NCI-H226 (cell line): Measurements from ENCODE around the gene STIMATE.

Experiments
- DNase-seq: peaks from one replicate; pipeline ENCODE4 v3.0.0-alpha.2; 2015

The STIMATE gene

GRCh38 chr3:52892625-52893311, 4.6 kb downstream of the STIMATE start:
- no peak for DNase-seq

- no peak for DNase-seq
Measured at GRCh38 chr3:52892290-52892624, 5.1 kb downstream of the STIMATE start.

GRCh38 chr3:52891615-52892081, 5.7 kb downstream of the STIMATE start:
- no peak for DNase-seq

- DNase-seq: no peak
Measured at GRCh38 chr3:52891164-52891563, 6.2 kb downstream of the STIMATE start.

- no peak for DNase-seq
Measured at GRCh38 chr3:52890735-52891134, 6.6 kb downstream of the STIMATE start.

- no peak for DNase-seq
Measured at GRCh38 chr3:52889901-52890300, 7.4 kb downstream of the STIMATE start.

GRCh38 chr3:52887166-52887565, 10.2 kb downstream of the STIMATE start:
- DNase-seq: no peak

- DNase-seq: no peak
Measured at GRCh38 chr3:52886049-52886730, 11.2 kb downstream of the STIMATE start.

- DNase-seq: no peak
Measured at GRCh38 chr3:52882377-52882776, 15.0 kb downstream of the STIMATE start.

- no peak for DNase-seq
Measured at GRCh38 chr3:52881871-52882270, 15.5 kb downstream of the STIMATE start.

GRCh38 chr3:52880474-52880873, 16.9 kb downstream of the STIMATE start:
- no peak for DNase-seq

GRCh38 chr3:52880047-52880446, 17.3 kb downstream of the STIMATE start:
- DNase-seq: no peak

GRCh38 chr3:52879581-52879980, 17.8 kb downstream of the STIMATE start:
- no peak for DNase-seq

GRCh38 chr3:52879090-52879489, 18.3 kb downstream of the STIMATE start:
- no peak for DNase-seq

- no peak for DNase-seq
Measured at GRCh38 chr3:52877085-52877484, 20.3 kb downstream of the STIMATE start.

- DNase-seq: no peak
Measured at GRCh38 chr3:52874864-52875587, 22.3 kb downstream of the STIMATE start.

GRCh38 chr3:52874160-52874701, 23.1 kb downstream of the STIMATE start:
- DNase-seq: no peak

- DNase-seq: no peak
Measured at GRCh38 chr3:52873433-52874159, 23.8 kb downstream of the STIMATE start.

GRCh38 chr3:52872245-52872644, 25.1 kb downstream of the STIMATE start:
- no peak for DNase-seq

- no peak for DNase-seq
Measured at GRCh38 chr3:52871761-52872160, 25.6 kb downstream of the STIMATE start.

GRCh38 chr3:52870471-52870870, 26.9 kb downstream of the STIMATE start:
- DNase-seq: no peak

- no peak for DNase-seq
Measured at GRCh38 chr3:52866427-52866826, 30.9 kb downstream of the STIMATE start.

GRCh38 chr3:52865994-52866393, 31.4 kb downstream of the STIMATE start:
- no peak for DNase-seq
